Progenitor cell of endocrine pancreas (in vitro differentiated cells): ENCODE data around the gene EXD2. TPM values are rescaled to one million over a fixed set of nuclear protein-coding genes. Genes with fewer than 3 reads are reported as not detected.

ENCODE experiments used
- DNase-seq: peaks from one replicate; pipeline ENCODE4 v3.0.0; 2021; ENCODE audit warnings: low spot score; ENCODE audit not compliant: unreplicated experiment
- H3K27ac Mint-ChIP-seq: 2 replicates; pipeline ENCODE4 v1.8.0; 2021; ENCODE audit warnings: mild to moderate bottlenecking, moderate library complexity, mixed read lengths
- H3K27me3 Mint-ChIP-seq: 2 replicates; pipeline ENCODE4 v1.8.0; 2021; ENCODE audit warnings: mixed read lengths
- H3K36me3 Mint-ChIP-seq: 2 replicates; pipeline ENCODE4 v1.8.0; 2022; ENCODE audit warnings: mixed read lengths; ENCODE audit not compliant: insufficient read depth
- H3K4me1 Mint-ChIP-seq: 2 replicates; pipeline ENCODE4 v1.8.0; 2021; ENCODE audit warnings: low read depth, mixed read lengths
- H3K4me3 Mint-ChIP-seq: 2 replicates; pipeline ENCODE4 v1.8.0; 2021; ENCODE audit warnings: low read depth, mild to moderate bottlenecking, moderate library complexity, mixed read lengths
- H3K9me3 Mint-ChIP-seq: 2 replicates; pipeline ENCODE4 v1.8.0; 2021; ENCODE audit warnings: low read depth, mixed read lengths
- total RNA-seq: library from RNA; stranded (reverse); gene quantifications from 2 replicates; pipeline ENCODE4 v1.2.1, GENCODE V29; 2021
- TF ChIP-seq, protein P1 (sequence below): fragments of 200-600 bp; sonication (generic); IDR thresholded peaks from one replicate; pipeline ENCODE4 v1.5.0; 2021; ENCODE audit warnings: antibody characterized with exemption, mild to moderate bottlenecking; ENCODE audit not compliant: unreplicated experiment

The EXD2 gene
- total RNA-seq, 1 donor from 2014 or later: 44.2 TPM

DNA sequence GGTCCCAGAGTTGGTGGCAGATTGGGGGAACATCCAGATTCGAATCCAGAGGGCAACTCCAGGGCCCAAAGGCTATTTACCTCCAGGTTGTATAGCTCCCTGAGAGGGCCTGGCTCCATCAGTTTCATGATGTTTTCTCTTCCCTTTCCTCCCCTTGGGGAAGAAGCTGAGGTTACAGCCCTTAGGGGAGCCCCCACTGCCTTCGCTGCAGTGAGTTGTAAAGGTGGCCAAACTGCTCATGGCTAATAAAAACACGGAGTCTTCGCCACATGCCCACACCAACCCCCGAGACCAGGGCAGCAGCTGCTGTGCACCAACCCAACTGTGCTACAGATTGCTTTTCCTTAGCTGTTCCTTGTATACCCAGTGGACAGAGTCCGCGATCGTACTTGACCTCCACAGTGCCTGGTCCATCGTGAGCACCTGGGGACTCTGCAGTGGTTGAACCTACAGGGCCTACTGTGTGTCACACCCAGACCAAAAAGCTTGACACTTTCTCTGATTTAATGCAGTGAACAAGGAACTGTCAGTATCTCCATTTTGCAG, 89.5 kb downstream of the EXD2 start:
- Mint-ChIP-seq H3K27me3 (no peaks in the 10 kb centered on the region), H3K4me3 (no peak overlapping the region), H3K9me3 (no peaks in the 10 kb centered on the region), H3K27ac (no peak overlapping the region), H3K36me3 (peaks cover 4% of the 10 kb centered on the region), H3K4me1 (no peaks in the 10 kb centered on the region)
- TF ChIP-seq, protein P1, sequence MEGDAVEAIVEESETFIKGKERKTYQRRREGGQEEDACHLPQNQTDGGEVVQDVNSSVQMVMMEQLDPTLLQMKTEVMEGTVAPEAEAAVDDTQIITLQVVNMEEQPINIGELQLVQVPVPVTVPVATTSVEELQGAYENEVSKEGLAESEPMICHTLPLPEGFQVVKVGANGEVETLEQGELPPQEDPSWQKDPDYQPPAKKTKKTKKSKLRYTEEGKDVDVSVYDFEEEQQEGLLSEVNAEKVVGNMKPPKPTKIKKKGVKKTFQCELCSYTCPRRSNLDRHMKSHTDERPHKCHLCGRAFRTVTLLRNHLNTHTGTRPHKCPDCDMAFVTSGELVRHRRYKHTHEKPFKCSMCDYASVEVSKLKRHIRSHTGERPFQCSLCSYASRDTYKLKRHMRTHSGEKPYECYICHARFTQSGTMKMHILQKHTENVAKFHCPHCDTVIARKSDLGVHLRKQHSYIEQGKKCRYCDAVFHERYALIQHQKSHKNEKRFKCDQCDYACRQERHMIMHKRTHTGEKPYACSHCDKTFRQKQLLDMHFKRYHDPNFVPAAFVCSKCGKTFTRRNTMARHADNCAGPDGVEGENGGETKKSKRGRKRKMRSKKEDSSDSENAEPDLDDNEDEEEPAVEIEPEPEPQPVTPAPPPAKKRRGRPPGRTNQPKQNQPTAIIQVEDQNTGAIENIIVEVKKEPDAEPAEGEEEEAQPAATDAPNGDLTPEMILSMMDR: no peak
- no peak for DNase-seq

DNA sequence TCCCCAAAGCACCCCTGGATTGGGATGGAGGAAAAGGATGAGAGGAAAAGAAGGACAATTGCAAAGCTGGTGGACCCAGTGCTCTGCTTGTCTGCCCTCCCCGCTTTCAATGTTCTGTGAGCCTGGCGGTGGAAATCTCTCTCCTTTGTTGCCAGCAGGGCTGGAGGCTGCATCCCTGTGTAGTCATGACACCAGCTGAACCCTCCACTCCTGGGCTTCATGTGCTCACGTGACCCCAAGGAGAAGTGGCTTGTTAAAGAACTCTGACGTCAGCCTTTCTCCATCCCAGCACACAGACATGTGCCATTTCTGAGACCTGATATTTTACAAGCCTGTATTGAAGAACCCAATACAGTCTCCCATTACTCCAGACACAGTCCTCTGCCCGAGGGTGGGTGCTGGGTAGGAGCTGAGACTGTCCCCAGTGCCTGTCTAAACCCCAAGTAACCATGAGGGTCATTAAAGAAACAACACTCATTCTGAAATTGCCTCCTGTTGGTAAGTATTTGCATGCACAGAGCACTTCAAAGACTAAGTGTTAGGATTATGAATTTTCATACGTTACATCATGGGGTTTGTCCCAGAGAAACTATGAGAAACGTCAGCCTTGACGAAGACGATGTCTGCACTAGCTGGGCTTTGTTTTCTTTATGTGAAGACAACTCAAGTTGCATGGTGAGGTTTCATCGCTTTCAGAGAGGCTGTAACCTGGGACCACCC, 90.3 kb downstream of the EXD2 start:
- no peak overlapping the region for H3K4me3 Mint-ChIP-seq
- no peaks in the 10 kb centered on the region for H3K9me3 Mint-ChIP-seq
- H3K36me3 Mint-ChIP-seq: peaks cover 4% of the 10 kb centered on the region
- H3K27me3 Mint-ChIP-seq: no peaks in the 10 kb centered on the region
- no peak for DNase-seq
- no peaks in the 10 kb centered on the region for H3K4me1 Mint-ChIP-seq
- no peak overlapping the region for H3K27ac Mint-ChIP-seq
- TF ChIP-seq, protein P1: no peak

DNA sequence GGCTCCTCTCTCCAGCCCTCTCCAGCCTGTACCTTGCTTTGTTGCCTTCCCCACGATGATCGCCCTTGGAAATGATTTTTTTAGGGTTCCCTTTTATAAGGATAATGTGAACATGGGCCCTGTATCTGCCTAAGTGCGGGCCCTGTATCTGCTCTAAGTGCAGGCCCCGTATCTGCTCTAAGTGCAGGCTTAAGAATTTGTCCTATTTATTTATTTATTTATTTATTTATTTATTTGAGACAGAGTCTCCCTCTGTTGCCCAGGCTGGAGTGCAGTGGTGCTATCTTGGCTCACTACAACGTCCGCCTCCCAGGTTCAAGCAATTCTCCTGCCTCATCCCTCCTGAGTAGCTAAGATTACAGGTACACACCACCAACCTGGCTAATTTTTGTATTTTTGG, 91.2 kb downstream of the EXD2 start:
- DNase-seq: no peak
- Mint-ChIP-seq H3K9me3 (no peaks in the 10 kb centered on the region), H3K4me3 (no peak overlapping the region), H3K27me3 (no peaks in the 10 kb centered on the region), H3K27ac (no peak overlapping the region), H3K36me3 (no peaks in the 10 kb centered on the region), H3K4me1 (peaks cover 1% of the 10 kb centered on the region)
- TF ChIP-seq, protein P1: no peak

DNA sequence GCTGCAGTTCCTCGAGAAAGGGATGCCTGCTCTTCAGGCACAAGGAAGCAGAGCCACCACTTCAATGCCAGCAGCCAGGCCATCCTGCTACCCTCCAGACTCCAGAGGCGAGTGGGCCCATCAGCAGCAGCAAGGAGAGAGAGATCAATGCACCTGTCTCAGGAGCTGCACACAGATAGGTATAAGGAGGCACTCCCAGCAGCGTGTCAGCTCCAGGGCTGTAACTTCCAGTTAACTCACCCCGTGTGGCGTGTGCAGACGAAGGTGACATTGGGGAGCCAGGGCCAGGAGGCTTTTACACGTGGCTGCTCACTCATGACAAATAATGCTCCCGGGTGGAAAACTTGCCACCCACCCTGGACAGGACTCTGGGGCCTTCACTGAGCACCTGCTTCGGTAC, 92.9 kb downstream of the EXD2 start:
- Mint-ChIP-seq H3K27ac (no peak overlapping the region), H3K4me1 (peaks cover 6% of the 10 kb centered on the region), H3K27me3 (no peaks in the 10 kb centered on the region)

DNA sequence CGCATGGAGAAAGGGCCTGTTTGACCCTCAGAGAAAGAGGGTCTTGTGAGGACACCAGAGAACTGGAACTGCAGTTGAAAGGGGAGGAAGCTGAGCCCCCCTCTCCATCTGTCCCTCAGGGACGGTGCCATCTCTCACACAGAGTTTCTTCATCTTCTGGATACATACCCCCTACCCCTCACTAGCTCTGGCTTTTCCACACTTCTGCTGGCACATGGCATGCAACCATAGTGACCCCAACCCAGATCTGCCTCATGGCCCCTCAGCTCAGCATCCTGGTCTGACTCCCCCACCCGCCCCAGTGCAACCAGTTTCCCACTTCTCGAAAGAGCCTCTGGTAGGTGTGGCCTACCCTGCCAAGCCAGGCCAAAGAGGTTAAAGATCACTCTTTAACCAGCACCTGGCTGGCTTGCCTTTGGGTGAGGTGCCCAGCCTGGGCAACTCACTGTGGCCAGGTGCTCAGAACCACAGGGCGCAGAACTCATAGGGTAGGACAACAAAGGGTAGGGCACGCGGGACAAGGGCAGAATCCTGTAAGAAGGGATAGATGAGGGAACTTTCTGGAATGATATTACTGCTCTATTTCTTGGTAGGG, 94.5 kb downstream of the EXD2 start:
- Mint-ChIP-seq H3K27me3 (no peaks in the 10 kb centered on the region), H3K9me3 (no peaks in the 10 kb centered on the region)
- no peak for DNase-seq

More for the DNA sequence above, 92.9 kb downstream of the EXD2 start:
- no peaks in the 10 kb centered on the region for H3K36me3 Mint-ChIP-seq
- no peak overlapping the region for H3K4me3 Mint-ChIP-seq
- TF ChIP-seq, protein P1: no peak
- H3K9me3 Mint-ChIP-seq: no peaks in the 10 kb centered on the region
- DNase-seq: no peak

More for the DNA sequence above, 94.5 kb downstream of the EXD2 start:
- no peak overlapping the region for H3K4me3 Mint-ChIP-seq
- peaks cover 6% of the 10 kb centered on the region for H3K4me1 Mint-ChIP-seq
- TF ChIP-seq, protein P1: no peak
- H3K36me3 Mint-ChIP-seq: no peaks in the 10 kb centered on the region
- no peak overlapping the region for H3K27ac Mint-ChIP-seq
